K562 (cell line): Measurements from ENCODE around the gene DIPK1A. TPM values are rescaled to one million over a fixed set of nuclear protein-coding genes. Genes with fewer than 3 reads are reported as not detected.

Experiments
- ARHGAP35 ChIP-seq: fragments of 450-650 bp; IDR thresholded peaks from 2 replicates; pipeline ENCODE4 v1.6.1; 2018; ENCODE audit not compliant: partially characterized antibody
- ARID4B ChIP-seq: sonication (generic); formaldehyde crosslinking; IDR thresholded peaks from 2 replicates; pipeline ENCODE4 v1.8.0; 2022; ENCODE audit warnings: mild to moderate bottlenecking, missing genetic modification reagents
- BRCA1 ChIP-seq, 2 experiments: fragments of 450-650 bp in 1 of 2; sonication (generic) in 1 of 2; formaldehyde crosslinking in 1 of 2; IDR thresholded peaks; 2 replicates each; pipeline versions ENCODE4 v1.5.0 to v1.6.1; 2017 to 2020; ENCODE audit warnings: mild to moderate bottlenecking in 1 of 2, missing genetic modification reagents in 1 of 2
- COPS2 ChIP-seq: fragments of 450-650 bp; conservative IDR thresholded peaks from 2 replicates; pipeline ENCODE4 v1.6.1; 2016; ENCODE audit warnings: mild to moderate bottlenecking, moderate library complexity
- CREB1 ChIP-seq, 2 experiments: sonication (generic) in 1 of 2; formaldehyde crosslinking in 1 of 2; IDR thresholded peaks; 2 replicates each; pipeline versions ENCODE4 v1.6.1 to v1.8.0; 2012 to 2022; ENCODE audit warnings: inconsistent platforms in 1 of 2, mild to moderate bottlenecking in 1 of 2, missing genetic modification reagents in 1 of 2, moderate library complexity in 1 of 2
- EP400 ChIP-seq: fragments of 450-650 bp; IDR thresholded peaks from 2 replicates; pipeline ENCODE4 v1.6.1; 2017; ENCODE audit warnings: antibody characterized with exemption, mild to moderate bottlenecking, moderate library complexity
- FOXJ3 ChIP-seq: sonication (generic); formaldehyde crosslinking; IDR thresholded peaks from 2 replicates; pipeline ENCODE4 v1.4.0; 2020; ENCODE audit warnings: mild to moderate bottlenecking, missing genetic modification reagents
- HLTF ChIP-seq: fragments of 450-650 bp; IDR thresholded peaks from 2 replicates; pipeline ENCODE4 v1.6.1; 2016
- IRF2 ChIP-seq: sonication (generic); formaldehyde crosslinking; IDR thresholded peaks from 2 replicates; pipeline ENCODE4 v1.8.1; 2022; ENCODE audit warnings: mild to moderate bottlenecking, missing genetic modification reagents
- JUN ChIP-seq, 2 experiments: sonication (generic) in 1 of 2; formaldehyde crosslinking in 1 of 2; IDR thresholded peaks; 2 replicates each; pipeline versions ENCODE4 v1.6.1 to v1.8.0; 2012 to 2022; ENCODE audit warnings: borderline replicate concordance in 2 of 2, mild to moderate bottlenecking in 2 of 2, improper control_type of control experiment in 1 of 2, low read depth in 1 of 2, low read length in 1 of 2, missing genetic modification reagents in 1 of 2
- MAFG ChIP-seq: fragments of 450-650 bp; conservative IDR thresholded peaks from 2 replicates; pipeline ENCODE4 v1.6.1; 2016; ENCODE audit warnings: missing genetic modification characterization, missing compliant biosample characterization
- MAZ ChIP-seq, 2 experiments: fragments of 450-650 bp in 1 of 2; sonication (generic) in 1 of 2; formaldehyde crosslinking; IDR thresholded peaks in 1 of 2; conservative IDR thresholded peaks in 1 of 2; 2 replicates each; pipeline versions ENCODE4 v1.4.0 to v1.5.0; 2020; ENCODE audit warnings: mild to moderate bottlenecking in 1 of 2, missing genetic modification reagents in 1 of 2
- MECOM ChIP-seq: fragments of 250-450 bp; sonication (Bioruptor Pico); IDR thresholded peaks from 2 replicates; pipeline ENCODE4 v1.8.0; 2022; ENCODE audit warnings: inconsistent platforms
- MEF2D ChIP-seq: conservative IDR thresholded peaks from 2 replicates; pipeline ENCODE4 v1.6.1; 2016; ENCODE audit warnings: low read depth, missing genetic modification characterization, missing compliant biosample characterization
- RB1 ChIP-seq: fragments of 450-650 bp; IDR thresholded peaks from 2 replicates; pipeline ENCODE4 v1.6.1; 2017; ENCODE audit warnings: low read depth, mild to moderate bottlenecking
- RFX7 ChIP-seq: fragments of 250-450 bp; sonication (Bioruptor Pico); IDR thresholded peaks from 2 replicates; pipeline ENCODE4 v1.5.1; 2021; ENCODE audit warnings: mild to moderate bottlenecking
- SMAD4 ChIP-seq: fragments of 250-450 bp; sonication (Bioruptor Pico); conservative IDR thresholded peaks from 2 replicates; pipeline ENCODE4 v1.8.0; 2021; ENCODE audit warnings: inconsistent platforms, mild to moderate bottlenecking, moderate library complexity
- SOX6 ChIP-seq: fragments of 450-650 bp; IDR thresholded peaks from 2 replicates; pipeline ENCODE4 v1.6.1; 2014; ENCODE audit warnings: mild to moderate bottlenecking
- ZBED1 ChIP-seq: IDR thresholded peaks from 2 replicates; pipeline ENCODE4 v1.6.1; 2014
- ZBTB5 ChIP-seq: fragments of 450-650 bp; IDR thresholded peaks from 2 replicates; pipeline ENCODE4 v1.6.1; 2017; ENCODE audit warnings: antibody characterized with exemption
- ZFP1 ChIP-seq: fragments of 450-650 bp; formaldehyde crosslinking; IDR thresholded peaks from 2 replicates; pipeline ENCODE4 v1.4.0; 2020; ENCODE audit warnings: mild to moderate bottlenecking, mixed read lengths
- ZNF639 ChIP-seq, 2 experiments: fragments of 200-800 bp in 1 of 2; sonication (Bioruptor generic) in 1 of 2; sonication (generic) in 1 of 2; formaldehyde crosslinking in 1 of 2; IDR thresholded peaks in 1 of 2; conservative IDR thresholded peaks in 1 of 2; 2 replicates each; pipeline versions ENCODE4 v1.5.0 to v1.6.1; 2016 to 2020; ENCODE audit warnings: missing compliant biosample characterization in 1 of 2, missing genetic modification characterization in 1 of 2, missing genetic modification reagents in 1 of 2
- polyA plus RNA-seq, 8 experiments: library from polyadenylated mRNA; depleted of rRNA in 4 of 8; stranded (reverse) in 5 of 8; unstranded in 3 of 8; fragments of >200 nt; fragmentation: Nextera tagmentation in 2 of 8; fragmentation: Illumina TruSeq in 1 of 8; extraction: Ambion mirVana in 2 of 8; extraction: Trizol in 1 of 8; gene quantifications; 2 replicates each; pipeline versions ENCODE4 v1.2.1 to v1.2.3, GENCODE V29; 2011 to 2014; ENCODE audit warnings: inconsistent platforms in 1 of 8, missing spikeins in 1 of 8
- total RNA-seq, 7 experiments: library from RNA; depleted of rRNA in 6 of 7; stranded (reverse); fragments of >200 nt in 6 of 7; fragmentation: Illumina TruSeq in 2 of 7; extraction: Trizol in 2 of 7; gene quantifications; 2 replicates each; pipeline versions ENCODE4 v1.2.1 to v1.2.3, GENCODE V29; 2011 to 2021; ENCODE audit warnings: low replicate concordance in 1 of 7

Gene DIPK1A
- total and polyA plus RNA-seq, 9 of the 15 experiments (the other 6 are each of a cell fraction or from before 2014, with no cell fraction given) = 0.54 to 2.5 (median 1.3) TPM

GRCh38 chr1:92792340-92792782 lies 168.9 kb downstream of the DIPK1A start (continued):
- TF ChIP-seq MAZ (CRISPR knock-in tag; conservative IDR thresholded peaks at IDR 0.05 in 1 of 2, IDR thresholded peaks at IDR 0.05 in 1 of 2) = no peak
- TF ChIP-seq RB1 = no peak
- 0 out of 4 replicates have a peak, but pooled peaks of 1 of the 2 experiments have one; percentile 50 for TF ChIP-seq ZNF639 (CRISPR knock-in tag; conservative IDR thresholded peaks at IDR 0.05 in 1 of 2, IDR thresholded peaks at IDR 0.05 in 1 of 2)
- no peak for TF ChIP-seq BRCA1 (IDR thresholded peaks at IDR 0.05)
- TF ChIP-seq BRCA1 (CRISPR knock-in tag; IDR thresholded peaks at IDR 0.05) = no peak
- TF ChIP-seq FOXJ3 (CRISPR knock-in tag) = no peak
- no peak for TF ChIP-seq RFX7
- no peak for TF ChIP-seq COPS2
- no peak for TF ChIP-seq IRF2
- TF ChIP-seq ZBTB5 = peak; percentile 43; the same call in 1 of the 2 replicates
- peak; percentile 82; the same call in 1 of the 2 replicates for TF ChIP-seq HLTF
- TF ChIP-seq SOX6 = peak; percentile 88
- TF ChIP-seq ZBED1 = no peak
- TF ChIP-seq ZFP1 (CRISPR knock-in tag) = no peak
- no peak for TF ChIP-seq JUN (IDR thresholded peaks at IDR 0.05; ENCODE audit: borderline replicate concordance, low read depth, low read length)
- no peak for TF ChIP-seq JUN (CRISPR knock-in tag; IDR thresholded peaks at IDR 0.05; ENCODE audit: borderline replicate concordance)
- TF ChIP-seq EP400 = peak; percentile 57; the same call in 1 of the 2 replicates
- TF ChIP-seq SMAD4 = no peak
- TF ChIP-seq MEF2D (tag) = peak; percentile 43; the same call in 1 of the 2 replicates
- TF ChIP-seq CREB1 (IDR thresholded peaks at IDR 0.05) = no peak
- TF ChIP-seq CREB1 (CRISPR knock-in tag; IDR thresholded peaks at IDR 0.05) = no peak
- no peak for TF ChIP-seq ARID4B (CRISPR knock-in tag)
- TF ChIP-seq ARHGAP35 = peak; percentile 57
- TF ChIP-seq MAFG (tag) = peak; percentile 95
- no peak for TF ChIP-seq MECOM (CRISPR knock-in tag)
